Occipital lobe (tissue), 2 donors: ENCODE measurements around the gene HOXB2. TPM values are rescaled to one million over a fixed set of nuclear protein-coding genes. Genes with fewer than 3 reads are reported as not detected.

Experiments used
- DNase-seq: peaks from one replicate; lab custom pipeline; 2025; lab: John Stamatoyannopoulos, UW
- total RNA-seq: library from RNA; depleted of rRNA; stranded (reverse); fragments of >200 nt; gene quantifications from one replicate; pipeline ENCODE4 v1.2.3, GENCODE V29; 2014

The HOXB2 gene
- total RNA-seq: 0.16 TPM

DNA sequence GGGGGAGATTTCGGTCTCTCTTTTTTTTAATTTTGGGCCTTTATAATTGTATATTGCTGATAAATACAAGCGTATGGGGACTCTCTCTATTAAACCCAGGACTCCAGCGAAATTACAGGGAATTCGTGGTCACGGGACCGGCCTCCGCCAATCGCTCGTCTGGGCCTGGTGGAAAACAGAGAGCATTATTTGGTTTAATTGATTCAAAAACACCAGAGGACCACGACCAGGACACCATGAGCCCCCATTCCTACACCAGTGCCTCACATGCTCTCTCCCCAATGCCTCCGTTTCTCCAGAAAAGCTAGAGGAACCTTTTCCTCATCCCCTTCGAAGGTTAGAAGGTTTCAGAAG lies at the start of gene HOXB2:
HOXB2 (minus strand) TSS at position 88 of the 354 bp plus-strand sequence. CDS start 198 bp downstream, outside the sequence.
- no peak for DNase-seq

DNA sequence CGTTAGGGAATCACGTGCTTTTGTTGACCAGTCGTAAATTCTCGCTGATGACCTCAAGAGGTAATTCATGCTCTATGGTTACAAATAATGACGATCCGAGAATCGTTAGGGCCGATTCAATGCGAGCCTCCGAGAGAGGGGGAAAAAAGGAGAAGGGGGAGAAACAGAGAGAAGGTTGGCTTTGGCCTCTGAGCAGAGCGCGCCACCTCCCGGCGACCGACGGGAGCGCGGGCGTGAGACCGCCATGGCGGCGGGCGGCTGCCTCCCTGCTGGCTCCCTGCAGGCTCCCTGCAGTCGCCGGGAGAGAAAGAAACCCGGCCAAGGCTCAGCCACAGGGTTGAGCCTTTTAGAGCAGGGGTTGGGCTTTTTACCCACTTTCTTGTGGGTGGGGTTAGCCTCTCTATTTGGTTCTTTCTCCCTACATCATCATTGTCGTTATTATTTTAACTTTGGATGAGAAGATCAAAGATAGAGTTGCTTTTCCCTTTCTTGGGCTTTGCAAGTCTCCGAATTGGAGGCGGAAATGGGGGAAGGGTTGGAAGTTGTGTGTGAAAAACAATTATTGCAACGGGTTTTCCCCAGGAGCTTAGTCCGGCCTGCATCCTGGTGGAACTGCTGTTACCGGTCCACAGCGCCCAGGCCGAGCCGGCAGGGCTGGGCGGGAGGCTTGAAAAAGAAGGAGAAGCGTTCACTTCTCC lies 49.1 kb upstream of the HOXB2 start:
- no peak for DNase-seq

DNA sequence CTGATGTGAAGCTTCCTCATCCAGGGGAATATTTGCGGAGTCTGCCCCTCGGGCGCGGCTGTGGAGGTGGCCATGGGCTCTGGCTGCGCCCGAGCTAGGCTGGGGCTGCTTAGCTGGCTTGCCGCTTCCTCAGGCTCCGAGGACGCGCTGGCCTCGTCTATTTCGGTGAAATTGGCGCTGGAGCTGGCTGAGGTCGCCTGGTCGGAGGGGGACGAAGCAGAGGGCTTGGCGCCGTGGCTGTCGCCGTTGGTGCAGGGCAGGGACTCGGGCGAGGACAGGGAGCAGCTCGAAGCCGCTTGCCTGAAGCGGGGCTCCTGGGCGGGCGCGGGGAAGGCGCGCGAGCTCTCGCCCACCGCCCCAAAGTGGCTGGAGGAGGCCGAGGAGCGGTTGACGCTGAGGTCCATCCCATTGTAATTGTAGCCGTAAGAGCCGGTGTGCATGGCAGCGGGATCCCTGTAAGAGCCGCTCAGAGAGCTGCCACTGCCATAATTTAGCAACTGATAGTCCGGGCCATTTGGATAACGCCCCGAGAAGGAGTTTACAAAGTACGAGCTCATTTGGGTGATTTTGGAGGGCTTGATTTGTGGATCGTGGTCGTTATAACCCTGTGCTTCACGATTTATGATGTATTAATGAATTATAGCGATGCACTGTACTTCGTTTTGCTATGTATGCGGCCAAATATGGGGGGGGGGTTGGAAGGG lies 48.4 kb upstream of the HOXB2 start, which contains the start of gene HOXB5:
HOXB5 (minus strand) TSS at position 654 of the 704 bp plus-strand sequence; CDS start at position 557, 97 bp downstream.
- DNase-seq: no peak

DNA sequence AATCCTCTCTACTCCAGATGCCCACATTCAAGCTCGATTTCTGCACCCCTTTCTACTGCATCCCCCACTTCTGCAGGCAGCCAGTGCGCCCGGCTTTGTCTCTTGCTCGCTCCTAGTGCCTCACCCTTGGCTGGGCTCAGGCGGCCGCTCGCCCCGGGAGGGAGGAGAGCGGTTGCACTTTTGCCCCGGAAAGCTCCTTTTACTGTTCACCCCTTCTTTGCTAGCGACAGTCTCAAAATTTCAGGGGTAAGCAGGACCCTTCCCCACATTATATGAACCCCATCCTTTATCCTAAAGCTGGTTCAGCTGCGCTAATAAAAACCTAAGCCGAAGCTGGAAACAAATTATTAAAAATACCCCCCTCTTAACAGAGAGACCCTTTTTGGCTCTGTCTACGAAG lies 47.7 kb upstream of the HOXB2 start:
- no peak for DNase-seq

DNA sequence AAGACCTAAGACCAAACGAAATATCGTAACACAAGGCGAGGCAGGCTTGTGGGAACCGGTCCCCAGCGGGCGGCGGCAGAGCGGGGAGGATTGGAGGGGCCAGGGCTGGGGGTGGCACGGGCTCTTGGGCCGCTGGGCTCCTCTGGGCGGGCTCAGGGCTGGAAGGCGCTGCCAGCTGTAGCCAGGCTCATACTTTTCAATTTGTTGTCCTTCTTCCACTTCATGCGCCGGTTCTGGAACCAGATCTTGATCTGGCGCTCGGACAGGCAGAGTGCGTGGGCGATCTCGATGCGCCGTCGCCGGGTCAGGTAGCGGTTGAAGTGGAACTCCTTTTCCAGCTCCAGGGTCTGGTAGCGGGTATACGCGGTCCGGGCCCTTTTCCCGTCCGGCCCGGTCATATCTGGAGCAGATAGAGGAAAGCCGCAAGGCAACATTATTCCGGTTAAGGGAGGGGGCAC lies 47.2 kb upstream of the HOXB2 start:
- DNase-seq: no peak

DNA sequence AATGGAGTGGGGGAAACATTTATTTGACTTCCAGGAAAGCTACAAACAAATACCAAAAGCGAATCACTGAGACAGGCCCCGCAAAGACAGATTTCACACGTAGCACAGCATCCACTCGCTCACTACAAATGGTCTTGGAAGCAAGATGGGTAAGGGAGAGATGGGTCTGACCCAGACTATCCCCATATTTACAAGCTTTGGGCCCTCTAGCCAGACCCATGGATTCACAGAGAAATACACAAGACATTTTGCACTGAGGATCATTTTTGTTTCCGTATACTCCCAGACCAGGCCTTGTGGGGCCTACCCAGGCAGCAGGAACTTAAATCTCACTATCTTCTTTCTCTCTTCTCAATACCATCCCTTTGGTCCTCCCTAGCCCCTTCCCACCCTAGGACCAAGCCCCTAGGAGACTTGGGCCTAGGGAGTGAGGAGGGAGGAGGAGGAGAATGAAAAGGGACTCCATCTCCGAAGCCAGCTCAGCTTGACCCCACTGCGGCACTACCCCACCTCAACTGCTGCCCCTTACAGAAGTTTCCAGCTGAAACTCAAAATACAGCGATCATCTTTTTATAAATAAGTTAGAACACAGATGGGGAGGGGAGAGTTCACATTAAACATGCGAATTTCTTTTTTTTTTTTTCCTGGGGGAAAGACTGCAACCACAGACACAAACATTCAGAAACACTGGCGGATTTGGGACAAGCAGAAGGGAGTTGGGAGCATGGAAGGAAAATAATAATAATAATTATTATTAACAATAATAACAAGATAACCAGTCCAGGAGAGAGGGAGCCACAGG lies 46.5 kb upstream of the HOXB2 start:
- DNase-seq: no peak

DNA sequence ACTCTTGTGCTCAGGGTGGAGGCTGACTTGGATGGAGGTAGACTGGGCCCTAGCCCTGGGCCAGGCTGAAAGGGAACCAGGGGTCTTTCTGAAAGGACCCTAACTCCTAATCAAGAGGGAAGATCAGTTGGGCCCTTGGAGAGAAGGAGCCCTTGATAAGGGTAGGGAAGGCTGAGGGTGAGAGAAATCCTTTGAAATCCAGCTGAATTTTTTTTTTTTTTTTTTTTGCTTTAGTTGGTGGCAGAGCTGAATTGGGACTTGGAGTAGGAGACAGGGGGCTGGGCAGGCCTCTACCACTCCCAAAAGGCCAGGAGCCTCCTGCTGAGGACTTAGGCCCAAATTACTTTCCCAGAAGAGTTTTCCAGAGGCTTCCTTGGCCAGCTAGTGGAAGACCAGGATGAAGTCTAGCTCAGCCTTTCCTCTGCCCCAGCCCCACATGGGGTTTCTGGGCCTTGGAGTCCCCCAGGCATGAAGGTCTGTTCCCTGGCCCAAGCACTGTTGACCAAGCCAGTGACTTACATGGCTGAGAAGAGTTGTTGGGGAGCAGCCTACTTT lies 45.8 kb upstream of the HOXB2 start:
- no peak for DNase-seq

DNA sequence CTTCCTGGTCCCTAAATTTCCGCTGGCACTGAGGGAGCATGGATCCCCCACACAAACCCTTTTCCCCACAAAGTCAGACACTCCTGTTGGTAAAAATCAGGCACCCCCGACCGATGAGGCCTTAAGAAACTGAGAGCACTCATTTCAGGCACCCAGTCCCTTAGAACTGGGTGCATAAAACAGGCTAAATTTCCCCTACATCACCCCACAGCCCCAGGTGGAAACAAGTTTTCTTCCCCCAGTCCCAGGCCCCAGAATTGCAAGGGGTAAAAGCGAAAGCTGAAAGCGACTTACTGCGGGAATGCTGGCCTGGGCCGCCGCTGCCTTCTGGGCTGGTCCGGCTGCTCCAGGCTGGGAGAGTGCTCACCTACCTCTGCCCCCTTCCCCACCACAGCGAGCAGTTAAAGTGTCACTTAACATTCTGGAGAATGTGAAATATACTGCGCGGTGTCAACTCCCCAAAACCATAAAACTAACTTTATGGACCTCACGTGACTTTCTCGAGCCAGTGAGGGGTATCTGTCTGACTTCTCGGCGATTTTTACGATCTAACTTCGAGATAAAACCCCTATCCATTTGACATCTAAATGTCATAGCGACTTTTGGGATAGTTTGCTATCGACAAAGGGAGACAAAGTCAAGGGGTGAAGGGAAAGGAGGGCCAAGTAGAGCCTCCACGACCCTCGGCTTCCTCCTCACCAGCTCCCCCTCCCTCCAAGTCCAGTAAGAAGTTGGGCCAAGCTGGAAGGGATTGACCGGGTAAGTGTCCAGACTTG lies 45.1 kb upstream of the HOXB2 start, which contains the start of gene HOXB3:
HOXB3 (minus strand) TSS at position 411 of the 776 bp plus-strand sequence. CDS start 37,767 bp downstream, outside the sequence.
- no peak for DNase-seq

DNA sequence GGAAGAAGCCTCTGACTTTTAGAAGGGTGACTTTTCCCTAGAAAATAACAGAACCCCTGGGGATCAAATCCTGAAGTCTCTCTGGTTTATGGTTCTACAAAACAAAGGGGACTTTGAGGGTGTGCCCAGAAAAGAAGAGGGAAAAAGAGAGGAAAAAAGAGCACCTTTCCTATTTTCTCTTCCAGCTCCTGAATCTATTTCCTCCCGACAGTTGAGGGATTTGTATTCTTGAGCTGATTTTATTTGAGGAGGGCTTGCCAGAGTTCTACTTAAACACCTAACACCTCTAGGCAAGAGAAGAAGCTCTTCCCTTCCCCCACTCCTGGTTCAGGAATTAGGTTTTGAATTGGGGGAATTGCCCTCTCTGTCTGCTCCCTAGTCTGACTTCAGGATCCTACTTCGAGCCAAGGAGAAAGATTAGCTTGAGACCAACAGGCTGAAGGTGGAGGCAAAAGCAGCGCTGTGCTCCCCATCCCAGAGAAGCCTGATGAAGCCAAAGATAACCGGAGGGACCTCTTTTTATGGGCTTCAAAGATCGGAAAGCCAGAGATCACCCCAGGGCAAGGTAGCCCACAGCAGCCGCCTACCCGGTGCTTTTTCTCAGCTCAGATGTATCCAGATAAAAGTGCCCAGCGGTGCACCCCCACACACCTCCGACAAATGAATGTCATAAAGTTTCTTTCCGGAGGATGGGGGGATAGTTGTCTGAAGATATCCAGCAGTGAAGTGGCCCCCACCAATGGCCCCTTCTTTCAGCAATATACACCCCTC lies 44.3 kb upstream of the HOXB2 start:
- no peak for DNase-seq

DNA sequence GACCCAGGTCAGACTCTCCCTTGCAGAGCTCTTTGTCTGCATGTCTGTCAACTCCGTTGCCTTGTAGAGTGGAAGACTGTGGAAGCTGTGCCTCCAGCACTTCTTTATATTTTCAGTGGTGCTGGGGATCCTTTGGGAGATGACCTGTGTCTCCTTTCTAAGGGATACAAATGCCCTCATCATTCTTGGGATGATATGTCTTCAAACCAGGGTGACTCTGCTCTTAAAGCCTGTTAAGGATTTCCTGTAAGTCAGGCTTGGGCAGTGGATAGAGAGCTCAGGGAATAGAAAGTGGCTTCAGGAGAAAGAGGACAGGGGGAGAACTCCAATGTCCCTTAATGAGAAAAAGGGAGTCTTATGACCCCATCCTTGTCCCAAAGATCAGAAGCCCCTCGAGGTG lies 43.6 kb upstream of the HOXB2 start:
- no peak for DNase-seq

DNA sequence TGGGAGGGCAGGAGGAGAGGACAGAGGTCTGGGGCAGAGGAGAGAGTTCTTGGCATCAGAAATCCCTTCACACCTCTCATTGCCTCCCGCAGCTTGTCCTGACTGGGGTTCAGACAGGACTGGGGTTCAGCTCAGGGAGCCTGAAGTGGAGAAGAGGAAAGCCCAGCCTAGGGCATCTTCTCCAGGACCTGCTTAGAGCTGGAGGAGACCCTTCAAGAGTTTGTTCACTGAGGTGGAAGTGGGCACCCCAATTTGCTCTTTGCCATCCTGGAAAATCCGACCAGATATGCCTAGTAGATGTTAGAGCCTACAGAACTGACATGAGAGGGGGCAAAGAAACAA lies 43.1 kb upstream of the HOXB2 start:
- no peak for DNase-seq

DNA sequence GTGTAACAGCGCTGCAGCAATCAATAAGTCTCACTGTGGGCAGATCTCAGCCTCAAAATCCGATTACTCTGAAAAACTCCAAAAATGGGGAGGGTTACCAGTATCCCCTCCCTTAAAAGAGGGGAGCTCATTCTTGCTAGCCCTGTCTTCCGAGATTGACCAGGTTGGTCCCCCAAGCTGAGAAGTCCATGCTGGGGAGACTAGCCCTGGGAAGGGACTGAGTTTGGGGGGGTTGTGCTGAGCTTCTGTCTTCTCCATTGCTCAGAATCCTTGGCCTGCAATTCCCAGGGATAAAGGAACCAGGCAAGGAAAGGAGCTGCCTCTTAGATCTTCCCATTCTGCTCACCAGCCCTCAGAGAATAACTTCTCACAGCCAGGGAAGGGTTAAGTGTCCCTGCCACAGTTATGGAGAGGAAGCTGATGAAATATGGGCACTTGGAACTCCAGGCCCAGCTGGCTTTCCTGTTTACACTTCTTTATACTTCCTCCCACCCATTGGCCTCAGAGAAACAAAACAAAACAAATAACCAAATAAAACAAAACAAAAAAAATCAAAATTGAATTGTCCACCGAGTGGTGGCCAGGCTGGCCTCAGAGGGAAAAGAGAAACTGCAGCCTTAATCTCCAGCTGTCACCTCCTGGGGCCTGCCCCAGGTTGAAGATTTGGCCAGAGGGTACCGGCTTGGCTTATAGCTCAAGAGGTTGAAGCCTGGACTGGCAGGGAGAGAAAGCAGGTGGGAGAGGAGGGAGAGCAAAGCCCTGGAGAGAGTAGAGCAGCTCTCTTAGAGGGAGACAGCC lies 42.6 kb upstream of the HOXB2 start:
- no peak for DNase-seq

DNA sequence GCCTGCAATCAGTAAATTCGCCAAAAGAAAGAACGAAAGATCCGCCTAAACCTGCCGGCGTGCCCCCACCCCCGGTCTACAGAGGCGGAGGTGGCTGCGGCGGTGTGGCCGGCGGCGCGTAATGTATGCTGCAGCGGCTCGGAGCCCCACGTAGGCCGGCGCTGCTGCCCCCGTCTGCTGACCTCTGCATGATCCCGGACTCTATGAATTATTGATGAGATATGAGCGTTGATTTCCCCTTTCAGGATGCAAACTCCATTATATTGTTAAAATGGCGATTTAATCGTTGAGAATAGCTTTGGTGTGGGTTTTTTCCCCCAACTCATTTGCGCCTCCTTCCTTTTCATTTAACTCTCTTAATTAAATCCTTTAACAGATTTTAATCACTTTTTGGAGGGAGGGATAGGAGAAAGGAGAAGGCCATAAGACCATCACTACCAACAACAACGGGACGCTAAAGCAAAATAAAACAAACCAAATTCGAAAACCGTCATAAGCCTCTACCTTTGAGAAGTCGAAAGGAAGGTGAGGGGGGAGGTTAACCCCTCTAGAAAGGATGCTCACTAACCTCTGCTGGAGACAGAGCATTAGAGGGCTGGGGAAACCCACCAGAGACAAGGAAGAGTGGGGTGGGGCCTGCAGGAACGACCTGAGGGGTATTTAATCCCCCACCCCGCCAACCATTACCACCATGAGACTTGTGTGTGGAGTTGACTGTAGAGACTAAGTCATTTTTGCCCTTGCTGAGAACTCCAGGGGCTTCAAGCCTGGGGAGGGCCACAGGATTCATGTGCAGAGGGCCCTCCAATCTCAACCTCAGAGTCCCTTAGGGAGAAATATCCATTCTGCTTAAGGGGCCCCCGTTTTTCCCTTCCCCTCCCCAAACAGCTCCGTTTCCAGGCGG lies 41.7 kb upstream of the HOXB2 start:
- no peak for DNase-seq

DNA sequence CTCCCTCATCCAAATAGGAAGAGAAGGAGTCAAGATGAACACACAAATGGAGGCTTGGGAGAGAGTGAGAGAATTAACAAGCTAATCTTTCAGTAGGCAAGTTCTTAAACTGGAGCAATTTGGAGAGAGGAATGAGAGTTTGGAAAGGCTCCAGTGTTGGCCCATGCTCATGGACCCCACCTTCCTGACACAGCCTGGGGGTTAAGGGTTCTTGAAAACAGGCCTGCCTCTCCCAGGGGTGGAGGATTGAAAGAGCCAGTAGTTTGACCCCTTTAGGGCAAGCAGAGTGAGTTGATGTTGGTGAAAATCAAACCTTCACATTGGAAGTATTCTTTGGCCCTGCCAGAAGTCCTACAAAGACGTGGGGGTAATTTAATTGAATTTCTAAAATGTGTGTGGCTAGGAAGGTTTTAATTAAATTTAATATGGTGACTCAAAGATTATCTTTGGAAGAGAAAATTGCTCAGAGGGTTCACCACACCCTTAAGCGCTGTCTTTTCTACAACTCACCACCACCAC lies 39.4 kb upstream of the HOXB2 start:
- DNase-seq: no peak

DNA sequence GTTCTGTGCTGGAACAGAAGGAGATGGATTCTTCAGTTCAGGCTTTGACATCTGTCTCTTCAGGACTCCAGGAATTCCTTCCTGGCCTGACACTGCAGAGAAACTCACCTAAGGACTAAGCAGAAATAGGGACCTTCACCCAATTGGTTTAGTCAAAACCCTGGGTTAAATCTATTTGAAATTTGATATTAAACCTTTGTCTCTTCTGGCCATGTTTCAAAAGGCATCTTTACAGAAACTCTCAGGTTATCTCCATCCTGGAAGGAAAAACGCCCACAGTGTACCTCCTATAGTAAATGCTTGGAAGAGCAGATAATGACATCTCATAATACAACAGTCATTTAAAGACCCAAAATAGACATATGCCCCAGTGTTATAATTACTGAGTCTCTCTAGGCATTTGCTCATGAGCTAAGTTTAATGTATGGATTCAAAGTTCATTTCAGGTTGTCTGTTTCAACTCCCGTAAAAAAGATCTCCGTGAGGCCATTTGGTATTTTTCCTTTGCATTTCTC lies 38.9 kb upstream of the HOXB2 start:
- no peak for DNase-seq

DNA sequence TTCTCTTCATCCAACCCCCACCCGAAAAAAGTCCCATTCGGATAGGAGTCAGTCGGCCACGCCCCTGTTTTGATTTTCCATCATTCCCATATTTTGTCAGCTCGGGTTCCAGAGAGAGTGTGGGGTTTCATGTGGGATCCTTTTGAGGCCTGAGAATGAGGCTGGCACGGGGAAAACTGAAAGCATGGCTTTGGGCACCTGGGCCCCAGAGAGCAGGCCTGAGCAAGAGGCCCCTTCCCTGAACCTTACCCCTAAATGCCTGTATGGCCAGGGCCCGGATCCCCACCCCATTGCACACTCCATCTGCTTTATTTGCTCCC lies 37.8 kb upstream of the HOXB2 start:
- DNase-seq: no peak

DNA sequence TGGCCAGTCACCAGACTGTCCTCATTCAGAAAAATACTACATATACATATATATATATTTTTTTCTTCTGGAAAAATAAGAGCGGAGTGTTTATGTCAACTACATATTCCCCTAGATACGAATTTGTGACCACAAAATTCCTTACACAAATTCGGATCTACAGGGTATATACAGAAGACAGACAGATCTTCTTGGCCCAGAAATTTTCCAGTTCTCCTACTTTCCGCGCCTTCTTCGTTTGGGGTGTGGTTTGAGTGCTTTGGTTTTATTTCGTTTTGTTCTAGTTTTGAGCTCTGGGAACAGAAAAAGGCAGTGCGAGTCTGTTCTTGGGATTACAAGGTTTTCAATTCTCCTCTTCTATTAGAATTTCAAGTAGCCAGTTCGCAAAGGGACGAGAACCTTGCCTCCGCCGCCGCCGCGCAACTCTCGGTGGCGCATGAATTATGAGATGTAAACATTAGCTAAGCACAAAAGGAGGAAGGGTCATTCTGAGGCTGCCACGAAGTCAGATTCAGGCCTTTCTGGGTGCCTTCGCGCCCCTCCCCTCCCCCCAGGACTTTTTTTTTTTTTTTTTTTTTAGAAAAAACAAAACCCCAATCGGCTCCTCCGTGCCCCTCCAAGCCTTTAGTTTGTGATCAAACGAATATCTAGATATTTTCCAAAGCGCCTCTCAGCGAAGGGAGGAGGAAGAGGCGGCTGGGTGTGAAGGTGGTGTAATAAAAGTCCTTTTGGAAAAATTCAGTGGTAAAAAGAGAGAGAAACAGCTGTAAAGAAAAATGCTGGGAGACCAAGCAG lies 35.0 kb upstream of the HOXB2 start:
- no peak for DNase-seq

DNA sequence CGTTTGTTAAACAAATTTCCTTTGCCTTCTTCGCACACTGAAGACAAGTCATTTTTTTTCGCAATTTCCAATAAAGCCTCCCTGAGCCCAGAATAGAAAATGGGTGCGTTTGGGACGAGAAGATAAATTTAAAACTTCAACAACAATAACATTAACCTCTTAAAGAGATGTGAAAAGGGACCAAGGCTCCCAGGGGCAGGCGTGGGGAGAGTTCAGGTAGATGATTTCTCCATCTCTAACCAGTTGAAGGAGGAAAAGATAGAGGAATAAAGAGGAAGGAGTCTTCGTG lies 34.5 kb upstream of the HOXB2 start:
- no peak for DNase-seq
